ENCODE data around the gene VPS37B. TPM values are rescaled to one million over a fixed set of nuclear protein-coding genes. Genes with fewer than 3 reads are reported as not detected.
"Not testable (repeated sequence)": the region's sequence is repeated elsewhere in the genome, so short reads cannot be mapped to it uniquely, and the experiment has no call there.

The VPS37B gene
- total and polyA plus RNA-seq, 2 donors (not counting 3 experiments of a cell fraction or from before 2014, with no cell fraction given) = 39.5 to 45.9 TPM

DNA sequence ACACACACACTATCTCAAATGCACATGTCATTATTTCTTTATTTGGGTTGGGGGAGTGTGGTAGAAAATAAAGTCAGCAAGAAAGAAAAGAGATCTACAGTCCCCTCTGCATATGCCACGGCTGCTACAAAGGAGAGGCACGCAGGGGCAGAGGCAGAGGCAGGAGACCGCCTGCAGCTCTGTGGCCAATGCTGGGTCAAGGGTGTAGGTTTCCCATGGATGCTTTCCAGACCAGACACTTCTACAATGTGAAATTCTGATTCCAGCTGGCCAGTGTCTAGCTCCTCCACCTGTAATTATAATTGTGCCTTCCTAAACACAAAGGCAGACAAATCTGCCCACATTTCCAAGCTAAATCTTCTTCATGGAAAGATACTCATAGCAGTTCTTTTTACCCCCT, 19.2 kb downstream of the VPS37B start:
- Histone ChIP-seq H3K4me2 (ENCODE audit: insufficient read depth, low read length) (no peak overlapping the region), H3K36me3 (ENCODE audit: control insufficient read depth in 2 of 2, extremely low read depth in 1 of 2, insufficient read depth in 2 of 2, low read length in 2 of 2) (no peaks in the 10 kb centered on the region), H3K79me2 (ENCODE audit: control insufficient read depth, insufficient read depth, low read length) (peaks cover 88% of the 10 kb centered on the region), H2AFZ (ENCODE audit: low read depth, low read length) (no peak overlapping the region), H3K27me3 (ENCODE audit: control insufficient read depth in 2 of 2, insufficient read depth in 2 of 2, low read length in 2 of 2) (no peaks in the 10 kb centered on the region), H3K4me3 (replicated peaks in 1 of 3; ENCODE audit: insufficient read depth in 1 of 3, low read depth in 1 of 3, low read length in 3 of 3) (no peak overlapping the region), H3K4me1 (ENCODE audit: control insufficient read depth, extremely low read depth, insufficient read depth, low read length) (peaks cover 16% of the 10 kb centered on the region), H3K9ac (replicated peaks; ENCODE audit: extremely low read depth, insufficient read depth, low read length) (no peak overlapping the region), H3K9me3 (replicated peaks; ENCODE audit: control insufficient read depth, insufficient read depth, low read length) (no peaks in the 10 kb centered on the region), H4K20me1 (replicated peaks; ENCODE audit: control insufficient read depth, extremely low read depth, insufficient read depth, low read length) (no peaks in the 10 kb centered on the region), H3K9me1 (replicated peaks; ENCODE audit: control insufficient read depth, extremely low read depth, insufficient read depth, low read length) (no peaks in the 10 kb centered on the region), H3K27ac (ENCODE audit: insufficient read depth, low read depth, low read length) (no peak overlapping the region)
- DNase-seq (ENCODE audit: low read depth, low spot score) (no peak), FAIRE-seq (no peak)
- no TSS peak for BruUV-seq (replicated peaks)
- TF ChIP-seq FOS (IDR thresholded peaks at IDR 0.05; ENCODE audit: borderline replicate concordance, insufficient read depth, low read length) (no peak), EZH2 (IDR thresholded peaks at IDR 0.05; ENCODE audit: borderline replicate concordance, low read depth, low read length, severe bottlenecking) (no peak), JUN (IDR thresholded peaks at IDR 0.05; ENCODE audit: borderline replicate concordance, insufficient read depth, insufficient read length, low read depth) (no peak), POLR2AphosphoS5 (IDR thresholded peaks at IDR 0.05; ENCODE audit: insufficient read depth, low read depth, low read length) (no peak), GATA2 (IDR thresholded peaks at IDR 0.05; ENCODE audit: insufficient read depth, insufficient read length, low read depth, low read length) (no peak), MYC (IDR thresholded peaks at IDR 0.05; ENCODE audit: low read depth, low read length) (no peak), POLR2A (IDR thresholded peaks at IDR 0.05; ENCODE audit: low read depth, low read length) (no peak)
- TF ChIP-seq, protein P1, sequence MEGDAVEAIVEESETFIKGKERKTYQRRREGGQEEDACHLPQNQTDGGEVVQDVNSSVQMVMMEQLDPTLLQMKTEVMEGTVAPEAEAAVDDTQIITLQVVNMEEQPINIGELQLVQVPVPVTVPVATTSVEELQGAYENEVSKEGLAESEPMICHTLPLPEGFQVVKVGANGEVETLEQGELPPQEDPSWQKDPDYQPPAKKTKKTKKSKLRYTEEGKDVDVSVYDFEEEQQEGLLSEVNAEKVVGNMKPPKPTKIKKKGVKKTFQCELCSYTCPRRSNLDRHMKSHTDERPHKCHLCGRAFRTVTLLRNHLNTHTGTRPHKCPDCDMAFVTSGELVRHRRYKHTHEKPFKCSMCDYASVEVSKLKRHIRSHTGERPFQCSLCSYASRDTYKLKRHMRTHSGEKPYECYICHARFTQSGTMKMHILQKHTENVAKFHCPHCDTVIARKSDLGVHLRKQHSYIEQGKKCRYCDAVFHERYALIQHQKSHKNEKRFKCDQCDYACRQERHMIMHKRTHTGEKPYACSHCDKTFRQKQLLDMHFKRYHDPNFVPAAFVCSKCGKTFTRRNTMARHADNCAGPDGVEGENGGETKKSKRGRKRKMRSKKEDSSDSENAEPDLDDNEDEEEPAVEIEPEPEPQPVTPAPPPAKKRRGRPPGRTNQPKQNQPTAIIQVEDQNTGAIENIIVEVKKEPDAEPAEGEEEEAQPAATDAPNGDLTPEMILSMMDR (IDR thresholded peaks at IDR 0.05; ENCODE audit: extremely low read depth in 1 of 2, insufficient read depth in 1 of 2, low read depth in 1 of 2, low read length in 2 of 2) = no peak
- TF ChIP-seq, protein P2, sequence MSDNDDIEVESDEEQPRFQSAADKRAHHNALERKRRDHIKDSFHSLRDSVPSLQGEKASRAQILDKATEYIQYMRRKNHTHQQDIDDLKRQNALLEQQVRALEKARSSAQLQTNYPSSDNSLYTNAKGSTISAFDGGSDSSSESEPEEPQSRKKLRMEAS (IDR thresholded peaks at IDR 0.05; ENCODE audit: insufficient read depth, insufficient read length) = no peak
- CTCF ChIA-PET = interaction anchor here (1.0 kb wide), 1 partner anchor 12 kb away, joined by 3 read pairs; no protein-coding TSS in a partner anchor
- intact Hi-C loops (cut with micrococcal nuclease) = no loop called here
- POLR2A ChIA-PET = no interaction called here
- dilution Hi-C loops (cut with MboI; ENCODE audit: extremely low pct_ligation_motif_present, low sequenced_read_pairs) = no loop called here

DNA sequence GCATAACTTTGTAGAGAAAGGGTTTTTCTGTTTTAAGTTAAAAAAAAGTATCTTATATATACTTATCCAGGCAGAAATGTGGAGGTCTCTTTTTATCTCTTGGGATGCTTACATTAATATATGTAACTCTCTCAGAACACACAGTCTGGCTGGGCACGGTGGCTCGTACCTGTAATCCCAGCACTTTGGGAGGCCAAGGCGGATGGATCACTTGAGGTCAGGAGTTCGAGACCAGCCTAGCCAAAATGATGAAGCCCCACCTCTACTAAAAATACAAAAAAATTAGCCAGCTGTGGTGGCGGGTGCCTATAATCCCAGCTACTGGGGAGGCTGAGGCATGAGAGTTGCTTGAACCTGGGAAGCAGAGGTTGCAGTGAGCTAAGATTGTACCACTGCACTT, 19.6 kb downstream of the VPS37B start:
- H2AFZ ChIP-seq (ENCODE audit: low read depth, low read length); H3K4me2 ChIP-seq (ENCODE audit: insufficient read depth, low read length); H3K9me3 ChIP-seq (replicated peaks; ENCODE audit: control insufficient read depth, insufficient read depth, low read length); H4K20me1 ChIP-seq (replicated peaks; ENCODE audit: control insufficient read depth, extremely low read depth, insufficient read depth, low read length); H3K4me3 ChIP-seq (replicated peaks in 1 of 3; ENCODE audit: insufficient read depth in 1 of 3, low read depth in 1 of 3, low read length in 3 of 3); H3K9me1 ChIP-seq (replicated peaks; ENCODE audit: control insufficient read depth, extremely low read depth, insufficient read depth, low read length); H3K27ac ChIP-seq (ENCODE audit: insufficient read depth, low read depth, low read length); intact Hi-C loops (cut with micrococcal nuclease); FAIRE-seq; BruUV-seq (replicated peaks); DNase-seq (ENCODE audit: low read depth, low spot score); H3K27me3 ChIP-seq (ENCODE audit: control insufficient read depth in 2 of 2, insufficient read depth in 2 of 2, low read length in 2 of 2); H3K36me3 ChIP-seq (ENCODE audit: control insufficient read depth in 2 of 2, extremely low read depth in 1 of 2, insufficient read depth in 2 of 2, low read length in 2 of 2); dilution Hi-C loops (cut with MboI; ENCODE audit: extremely low pct_ligation_motif_present, low sequenced_read_pairs); H3K9ac ChIP-seq (replicated peaks; ENCODE audit: extremely low read depth, insufficient read depth, low read length); POLR2A ChIA-PET: not testable (repeated sequence)
- H3K79me2 ChIP-seq (ENCODE audit: control insufficient read depth, insufficient read depth, low read length) = peaks cover 88% of the 10 kb centered on the region
- CTCF ChIA-PET = interaction anchor here (1.0 kb wide), 1 partner anchor 12 kb away, joined by 3 read pairs; no protein-coding TSS in a partner anchor
- H3K4me1 ChIP-seq (ENCODE audit: control insufficient read depth, extremely low read depth, insufficient read depth, low read length) = peaks cover 20% of the 10 kb centered on the region
